LoVo (cell line): Measurements from ENCODE around the gene CCDC120.

Source experiments
- DNase-seq: peaks from one replicate; pipeline ENCODE4 v3.0.0-alpha.2; 2016; ENCODE audit warnings: low spot score

Gene CCDC120

DNA sequence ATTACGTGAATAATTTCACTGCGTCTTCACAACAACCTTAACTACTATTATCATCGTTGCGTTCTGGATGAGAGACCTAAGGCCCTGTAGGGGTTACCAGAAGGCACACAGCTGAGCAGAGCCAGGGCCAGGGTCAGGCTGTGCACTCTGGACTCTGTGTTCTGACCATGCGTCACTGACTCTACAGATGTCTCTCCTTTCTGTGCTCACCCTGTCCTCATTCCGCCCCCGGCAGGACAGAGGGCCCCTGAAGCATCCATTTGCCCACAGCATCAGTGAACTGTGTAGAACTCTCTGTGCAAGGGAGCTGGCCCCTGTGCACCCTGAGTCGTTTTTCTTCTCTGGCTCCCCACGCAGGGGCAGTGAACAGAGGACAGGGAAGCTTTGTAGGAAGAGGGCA, 43.4 kb downstream of the CCDC120 start:
- no peak for DNase-seq

DNA sequence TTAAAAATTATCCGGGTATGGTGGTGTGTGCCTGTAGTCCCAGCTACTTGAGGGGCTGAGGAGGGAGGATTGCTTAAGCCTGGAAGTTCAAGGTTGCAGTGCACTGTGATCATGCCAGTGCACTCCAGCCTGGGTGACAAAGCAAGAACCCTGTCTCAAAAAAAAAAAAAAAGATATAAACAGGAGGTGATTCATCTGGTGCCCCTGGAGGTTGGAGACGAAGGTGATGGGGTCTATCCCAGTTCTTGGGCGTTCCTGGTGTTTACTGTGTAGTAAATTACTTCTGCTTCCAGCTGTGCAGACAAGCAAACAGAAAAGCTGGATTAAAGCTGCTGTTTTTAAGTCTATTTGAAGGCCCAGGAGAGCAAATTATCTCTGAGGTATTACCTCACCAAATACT, 44.8 kb downstream of the CCDC120 start:
- DNase-seq: no peak

- DNase-seq: no peak
Measured at GRCh38 chrX:49106296-49106695, 47.5 kb downstream of the CCDC120 start.

DNA sequence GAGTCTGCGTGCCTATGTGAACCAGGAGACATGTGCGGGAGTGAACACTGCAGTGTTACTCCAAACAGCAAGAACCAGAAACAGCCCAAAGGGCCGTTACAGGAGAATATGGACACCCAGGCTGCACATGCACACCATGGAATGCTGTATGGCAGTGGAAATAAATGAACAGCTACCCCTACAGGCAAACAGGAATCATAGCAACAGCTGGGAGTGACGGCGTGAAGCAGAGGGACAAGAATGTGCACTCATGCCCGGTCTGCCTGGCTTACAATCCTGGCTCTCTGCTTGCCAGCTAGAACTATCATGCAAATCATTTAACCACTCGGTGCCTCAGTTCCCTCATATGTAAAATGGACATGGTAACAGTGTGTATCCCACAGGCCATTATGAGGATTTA, 48.1 kb downstream of the CCDC120 start:
- DNase-seq: no peak

- DNase-seq: no peak
Measured at GRCh38 chrX:49108641-49109040, 49.8 kb downstream of the CCDC120 start.

- no peak for DNase-seq
Measured at GRCh38 chrX:49110417-49110816, 51.6 kb downstream of the CCDC120 start.

GRCh38 chrX:49111791-49112190, 53.0 kb downstream of the CCDC120 start:
- no peak for DNase-seq

DNA sequence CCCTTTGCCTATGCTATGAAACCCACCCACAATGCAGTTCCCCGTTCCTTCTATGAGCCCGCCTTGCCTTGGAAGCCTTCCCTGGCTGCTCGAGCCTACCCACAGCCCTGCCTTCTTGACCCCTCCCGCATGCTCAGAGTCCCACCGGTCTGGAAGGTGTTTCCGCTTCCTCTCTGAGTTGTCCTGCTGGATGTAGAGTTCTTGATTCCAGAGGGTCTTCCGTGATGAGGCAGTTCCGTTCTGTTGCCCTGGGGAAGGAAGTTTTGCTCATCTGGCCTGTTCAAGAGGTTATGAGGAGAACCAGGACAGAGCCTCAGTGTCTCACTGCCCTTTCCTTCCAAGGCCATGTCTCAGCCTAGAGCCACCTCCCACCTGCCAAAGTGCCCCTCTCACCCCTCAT, 57.3 kb downstream of the CCDC120 start:
- DNase-seq: no peak

DNA sequence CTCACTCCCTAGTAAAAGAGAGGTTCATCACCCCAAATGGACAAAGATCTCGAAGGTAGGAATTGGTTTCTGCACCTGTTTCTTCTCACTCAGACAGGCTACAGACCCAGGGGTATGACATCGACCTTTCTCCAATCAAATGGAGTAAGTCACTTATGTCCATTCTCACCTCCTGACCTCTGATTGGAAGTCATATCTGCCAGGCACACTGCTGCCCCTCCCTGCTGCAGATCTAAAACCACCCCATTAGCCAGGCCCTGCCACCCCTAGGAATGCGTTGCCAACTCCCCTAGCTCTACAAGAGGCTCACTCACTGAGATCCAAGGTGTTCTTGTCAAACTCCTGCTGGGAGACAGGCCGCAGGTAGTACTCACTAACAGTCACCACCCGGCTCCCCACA, 57.9 kb downstream of the CCDC120 start:
- DNase-seq: no peak

- no peak for DNase-seq
Measured at GRCh38 chrX:49117581-49117980, 58.8 kb downstream of the CCDC120 start.
